GM18868 (cell line): Measurements from ENCODE around the gene ADAMTSL1.

Experiments used
- ATAC-seq: cut with Tn5 transposase; IDR thresholded peaks from one replicate; pipeline ENCODE4 v1.9.1; 2021; ENCODE audit warnings: mild to moderate bottlenecking, moderate library complexity; ENCODE audit not compliant: unreplicated experiment

The ADAMTSL1 gene

DNA sequence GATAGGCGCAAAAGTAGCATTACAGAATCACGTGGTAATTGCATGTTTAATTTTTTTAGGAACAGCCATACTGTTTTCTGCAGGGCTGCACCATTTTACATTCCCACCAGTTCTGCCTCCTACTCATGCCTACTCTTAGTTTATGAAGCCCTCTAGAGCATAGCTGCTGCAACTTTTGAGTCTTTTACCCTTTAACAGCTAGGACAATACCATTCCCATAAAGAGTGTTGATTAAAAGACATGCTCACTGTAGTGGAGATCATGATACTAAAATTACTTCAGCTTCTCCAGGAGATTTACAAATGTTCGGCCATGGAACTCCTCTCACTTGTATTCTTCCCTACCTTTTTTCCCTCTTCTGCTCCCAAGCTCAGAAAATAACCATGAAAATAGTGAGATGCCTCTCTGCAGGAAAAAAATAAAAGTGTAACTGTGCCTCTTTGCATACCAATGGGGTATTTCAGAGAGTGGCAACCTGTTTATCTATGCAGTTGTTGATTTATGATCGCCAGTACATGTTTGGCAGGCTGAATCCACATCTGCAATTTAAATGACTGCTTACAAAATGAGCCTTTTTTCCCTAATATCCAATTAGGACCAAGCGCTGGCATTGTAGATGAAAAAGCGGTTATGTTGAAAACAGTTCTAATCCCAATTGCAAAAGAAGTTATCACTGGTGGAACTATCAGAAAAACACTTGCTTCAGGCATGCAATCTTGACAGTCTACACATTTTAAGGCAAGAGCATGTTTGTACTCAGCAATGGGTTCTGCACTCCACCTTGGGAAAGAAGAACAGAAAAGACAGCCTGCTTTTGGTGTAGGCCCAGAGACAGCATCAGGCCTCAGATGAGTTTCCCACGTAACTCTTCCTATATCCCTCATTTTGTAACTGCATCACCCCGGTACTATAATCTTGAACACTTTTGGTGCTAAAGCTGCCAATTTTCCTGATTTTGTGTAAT, 131.1 kb downstream of the ADAMTSL1 start:
- no peak for ATAC-seq

DNA sequence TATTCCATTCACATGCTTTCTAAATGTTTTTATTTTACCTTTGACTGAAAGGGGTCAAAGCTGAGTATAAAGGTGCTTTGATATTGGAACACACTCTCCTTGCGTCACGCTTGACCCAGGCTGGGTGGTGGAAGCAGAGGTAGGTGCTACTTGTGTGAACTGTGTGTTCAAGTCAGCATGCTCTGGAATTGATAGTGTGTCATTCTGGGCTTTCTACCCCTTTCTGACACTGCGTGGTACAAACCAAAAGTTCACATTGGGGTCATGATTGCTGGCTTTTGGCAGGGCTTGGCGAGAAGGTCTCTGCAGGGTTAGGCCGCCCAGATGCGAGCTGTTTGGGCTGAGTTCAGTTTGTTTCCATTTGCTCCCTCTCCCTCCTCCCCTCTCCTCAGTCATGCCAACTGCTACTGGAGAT, 131.8 kb downstream of the ADAMTSL1 start:
- ATAC-seq = no peak

DNA sequence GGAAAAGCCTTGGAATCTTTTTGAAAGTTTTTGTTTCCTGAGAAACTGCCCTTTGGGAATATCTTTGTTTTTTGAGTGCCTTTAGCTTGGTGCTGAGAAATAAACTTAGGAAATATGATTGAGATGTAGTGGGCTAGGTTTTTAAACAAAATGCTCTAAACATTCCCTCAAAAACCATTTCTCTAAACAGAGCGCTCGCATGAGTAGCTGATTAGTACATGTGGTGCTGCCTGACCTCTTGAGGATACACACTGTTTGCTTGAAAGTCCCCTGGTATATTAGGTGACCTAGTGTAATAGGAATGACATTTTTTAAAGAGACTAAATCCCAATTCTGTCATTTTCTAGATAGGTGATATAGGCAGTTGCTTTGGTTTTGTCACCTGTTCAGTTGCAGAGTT, 132.3 kb downstream of the ADAMTSL1 start:
- no peak for ATAC-seq

DNA sequence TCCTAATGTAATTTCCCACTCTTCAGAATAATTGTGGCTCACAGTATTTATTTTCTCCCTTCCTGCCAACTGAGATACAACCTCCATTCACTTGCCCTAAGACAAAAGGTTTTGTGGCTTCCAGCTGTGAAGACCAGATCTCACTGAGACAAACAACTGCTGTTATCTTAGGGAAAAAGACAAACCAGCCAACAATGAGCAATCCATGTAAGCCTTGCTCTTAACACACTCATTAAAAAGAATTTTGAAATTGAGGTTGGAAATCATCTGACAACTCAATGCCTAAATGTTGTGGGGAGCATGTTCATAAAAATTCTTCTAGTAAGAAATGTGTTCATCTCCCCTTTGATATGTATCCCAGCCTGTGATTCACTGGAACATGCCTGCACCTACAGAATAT, 132.9 kb downstream of the ADAMTSL1 start:
- ATAC-seq = no peak

DNA sequence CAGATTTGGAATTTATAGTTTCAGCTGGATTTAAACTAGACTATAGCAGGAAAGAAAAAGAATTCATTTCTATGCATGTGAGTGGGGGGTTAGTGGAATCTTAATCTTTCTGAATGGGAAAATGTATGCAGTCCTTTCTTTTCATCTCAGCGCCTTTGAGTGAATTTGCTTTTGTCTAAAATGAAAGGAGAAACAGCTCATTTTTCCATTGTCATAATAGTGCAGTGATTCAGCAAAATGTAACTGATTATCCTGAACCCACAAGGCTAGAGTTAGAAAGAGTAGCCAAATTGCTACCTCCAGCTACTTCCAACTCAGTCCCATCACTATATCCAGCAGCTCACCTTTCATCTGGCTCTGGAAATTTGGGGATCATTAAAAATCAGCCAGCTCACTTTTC, 134.4 kb downstream of the ADAMTSL1 start:
- ATAC-seq = no peak

DNA sequence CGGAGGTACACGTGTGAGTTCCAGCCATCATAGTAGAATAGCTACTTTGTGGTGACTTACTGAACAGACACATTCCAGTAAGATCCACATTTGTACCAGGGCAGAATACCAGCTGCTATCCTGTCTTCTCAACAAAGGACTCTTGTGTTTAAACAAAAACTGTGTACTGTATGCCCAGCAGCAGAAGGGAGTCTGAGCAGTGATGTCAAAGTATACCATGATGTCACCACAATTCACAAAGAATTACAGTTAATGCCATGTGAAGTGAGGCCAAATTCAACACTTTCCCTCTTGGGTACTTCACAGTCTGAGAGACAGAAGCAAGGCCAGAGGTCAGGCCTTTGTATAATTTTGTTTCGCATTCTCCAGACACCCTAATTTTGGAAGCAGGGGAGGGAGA, 137.0 kb downstream of the ADAMTSL1 start:
- no peak for ATAC-seq

DNA sequence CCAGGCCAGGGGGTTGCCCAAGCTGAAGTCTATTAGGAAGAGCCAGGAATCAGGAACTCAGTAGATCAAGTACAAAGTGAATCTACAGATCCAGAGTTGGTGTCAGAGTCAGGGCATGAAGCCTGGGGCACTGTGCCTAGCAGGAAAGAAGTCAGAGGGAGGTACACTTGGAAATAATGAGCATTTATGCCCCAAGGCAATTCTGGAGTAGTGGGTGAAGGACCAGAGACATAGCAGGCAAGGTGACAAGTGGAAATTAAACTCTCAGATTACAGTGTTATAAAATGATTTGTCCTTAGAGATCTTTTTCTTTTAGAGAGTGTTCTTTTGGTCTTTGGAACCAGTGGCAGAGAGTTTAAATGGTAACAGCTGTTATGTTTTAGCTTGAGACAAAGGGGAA, 138.0 kb downstream of the ADAMTSL1 start:
- ATAC-seq = no peak

DNA sequence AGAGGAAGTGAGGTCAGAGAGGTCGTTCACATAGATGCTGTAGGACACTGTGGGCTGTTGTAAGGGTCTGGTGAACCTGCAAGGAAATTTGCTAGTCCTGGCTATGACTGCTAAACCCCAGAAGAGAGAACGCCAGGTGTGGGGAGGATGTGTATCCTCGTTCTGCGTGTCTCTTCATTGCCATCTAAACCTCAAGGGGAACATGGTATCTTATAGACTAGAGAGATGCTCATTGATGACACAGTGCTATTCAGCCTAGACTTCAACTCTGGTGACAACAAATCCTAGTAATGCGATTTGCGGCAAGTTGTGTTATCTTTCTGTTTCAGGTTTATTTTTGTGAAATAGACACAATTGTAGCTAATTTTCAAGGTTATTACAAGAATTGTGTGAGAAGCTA, 140.2 kb downstream of the ADAMTSL1 start:
- no peak for ATAC-seq

DNA sequence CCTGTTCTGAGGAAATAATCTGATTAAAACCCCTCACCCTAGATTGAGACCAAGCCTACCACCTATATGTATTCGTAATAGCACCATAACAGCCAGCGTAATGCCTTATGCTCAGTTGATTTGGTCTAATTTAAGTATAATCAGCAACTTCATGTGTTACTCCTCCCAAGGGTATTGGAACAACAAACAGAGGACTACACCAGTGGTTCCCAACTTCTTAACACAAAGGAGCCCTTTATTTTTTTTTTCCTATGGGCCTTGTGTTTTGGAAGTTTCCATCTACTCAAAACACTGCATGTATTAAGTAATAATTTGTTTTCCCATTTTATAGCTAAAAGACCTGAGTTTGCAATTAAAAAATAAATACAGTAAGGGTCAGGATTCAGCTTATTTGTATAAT, 140.7 kb downstream of the ADAMTSL1 start:
- no peak for ATAC-seq

DNA sequence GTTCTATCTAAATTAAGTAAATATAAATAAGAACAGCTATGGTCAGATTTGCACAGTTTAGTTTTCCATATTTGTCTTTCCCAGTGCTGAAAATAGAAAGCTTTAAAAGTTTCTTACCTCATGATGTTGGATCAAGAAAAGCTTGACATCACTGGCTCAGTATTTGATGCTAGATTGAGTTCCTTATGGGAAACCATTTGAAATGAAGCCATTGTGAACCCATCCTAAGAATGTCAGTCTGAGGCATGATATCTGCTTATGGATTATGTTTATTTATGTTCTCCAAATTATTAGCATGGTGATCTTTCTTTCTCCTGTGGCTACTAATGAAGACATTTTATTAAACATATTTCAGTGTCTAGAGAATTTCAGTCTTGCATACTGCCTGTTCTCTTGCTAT, 143.0 kb downstream of the ADAMTSL1 start:
- no peak for ATAC-seq

DNA sequence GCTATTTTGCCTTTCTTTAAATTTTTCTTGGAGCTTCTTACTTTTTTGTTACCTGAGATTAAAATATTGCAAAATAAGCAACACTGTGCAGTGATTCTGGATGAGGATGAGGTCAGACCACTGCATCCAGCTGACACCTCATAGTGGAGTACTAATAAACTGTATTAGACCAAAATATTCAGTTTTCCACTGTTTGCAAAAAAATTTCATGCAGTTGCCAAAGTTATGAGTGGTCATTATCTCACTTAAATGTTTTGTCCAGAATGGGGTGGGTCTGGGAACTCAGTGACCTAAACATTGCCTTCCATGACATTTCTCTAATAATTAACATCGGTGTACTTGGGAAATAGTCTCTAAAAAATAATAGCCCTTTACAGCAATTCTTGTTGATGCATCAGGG, 143.8 kb downstream of the ADAMTSL1 start:
- ATAC-seq = no peak

DNA sequence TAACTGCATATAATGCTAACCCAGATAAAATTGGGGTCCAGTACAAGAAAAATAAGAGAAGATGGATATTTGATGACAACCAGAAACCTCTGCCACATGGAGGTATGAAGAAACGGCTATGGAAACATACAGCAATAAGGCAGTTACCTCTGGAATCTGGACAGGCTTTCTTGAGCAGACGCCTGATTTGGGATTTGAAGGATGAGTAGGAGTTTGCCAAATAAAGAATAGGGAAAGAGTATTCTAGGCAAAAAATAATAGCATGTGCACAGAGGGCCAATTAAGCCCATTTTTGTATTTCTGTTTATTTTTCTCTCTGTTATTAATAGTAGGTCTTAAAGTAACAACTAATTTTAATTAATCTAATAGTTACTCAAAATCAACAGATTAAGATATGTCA, 144.9 kb downstream of the ADAMTSL1 start:
- ATAC-seq = no peak

DNA sequence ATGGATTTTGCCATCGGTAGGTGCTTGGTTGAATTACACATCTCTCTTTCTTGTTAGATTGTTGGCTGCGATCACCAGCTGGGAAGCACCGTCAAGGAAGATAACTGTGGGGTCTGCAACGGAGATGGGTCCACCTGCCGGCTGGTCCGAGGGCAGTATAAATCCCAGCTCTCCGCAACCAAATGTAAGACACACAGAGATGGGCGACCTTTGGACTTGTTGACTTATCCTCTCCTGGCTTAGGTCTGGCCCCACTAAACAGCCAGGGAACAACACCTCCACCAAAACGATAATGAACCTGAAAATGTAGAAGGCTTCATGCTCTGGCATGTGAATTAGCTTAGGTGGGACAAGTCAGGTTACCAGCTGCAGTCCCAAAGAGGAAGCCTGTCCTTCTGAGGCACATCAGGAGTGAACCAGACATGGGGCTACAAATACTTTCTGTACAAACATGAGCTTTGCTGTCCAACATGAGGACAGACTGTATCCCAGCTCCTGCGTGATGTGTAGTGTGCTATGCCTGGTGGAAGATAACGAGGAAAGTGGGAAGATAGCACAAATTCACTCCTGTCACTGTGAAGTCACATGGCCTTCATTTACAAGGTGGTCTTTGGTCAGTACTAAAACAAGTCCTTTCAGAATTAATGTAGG, 148.4 kb downstream of the ADAMTSL1 start:
- ATAC-seq = no peak

DNA sequence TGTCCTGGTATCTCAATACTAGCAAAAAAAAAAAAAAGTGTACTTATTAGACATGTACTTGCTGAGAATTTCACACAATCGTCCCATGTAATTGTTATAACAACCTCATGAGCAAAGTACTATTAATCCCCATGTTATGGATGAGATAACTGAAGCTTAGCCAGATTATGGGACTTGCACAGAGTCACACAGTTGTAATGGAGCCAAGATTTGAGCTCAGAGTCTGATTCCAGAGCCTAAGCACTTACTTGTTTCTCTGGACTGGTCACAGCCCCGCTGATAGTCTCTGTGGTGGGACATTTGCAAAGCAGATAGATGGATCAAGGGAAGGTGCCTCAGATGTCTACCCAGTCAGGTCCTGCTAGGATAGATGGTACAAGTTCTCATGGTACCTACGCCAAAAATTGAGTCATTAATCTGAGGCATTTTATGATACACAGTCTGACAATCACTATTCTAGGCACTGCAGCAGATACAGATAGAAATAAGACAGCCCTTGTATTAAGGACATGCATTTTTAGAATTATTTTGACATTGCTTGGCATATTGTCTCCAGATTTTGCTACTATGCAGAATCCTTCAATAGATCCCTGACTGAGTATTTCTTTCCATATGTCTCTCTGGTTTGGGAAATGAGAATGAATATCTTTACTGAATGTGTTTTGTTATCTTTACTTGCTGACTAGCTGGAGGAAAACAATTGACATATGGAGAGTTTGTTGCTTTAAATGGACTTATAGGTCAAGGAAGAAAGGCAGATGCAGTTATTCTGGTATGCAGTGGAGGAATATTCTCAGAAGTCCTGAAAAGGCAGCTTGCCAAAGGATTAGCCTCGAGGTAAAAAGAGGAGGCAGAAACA, 149.5 kb downstream of the ADAMTSL1 start:
- no peak for ATAC-seq

DNA sequence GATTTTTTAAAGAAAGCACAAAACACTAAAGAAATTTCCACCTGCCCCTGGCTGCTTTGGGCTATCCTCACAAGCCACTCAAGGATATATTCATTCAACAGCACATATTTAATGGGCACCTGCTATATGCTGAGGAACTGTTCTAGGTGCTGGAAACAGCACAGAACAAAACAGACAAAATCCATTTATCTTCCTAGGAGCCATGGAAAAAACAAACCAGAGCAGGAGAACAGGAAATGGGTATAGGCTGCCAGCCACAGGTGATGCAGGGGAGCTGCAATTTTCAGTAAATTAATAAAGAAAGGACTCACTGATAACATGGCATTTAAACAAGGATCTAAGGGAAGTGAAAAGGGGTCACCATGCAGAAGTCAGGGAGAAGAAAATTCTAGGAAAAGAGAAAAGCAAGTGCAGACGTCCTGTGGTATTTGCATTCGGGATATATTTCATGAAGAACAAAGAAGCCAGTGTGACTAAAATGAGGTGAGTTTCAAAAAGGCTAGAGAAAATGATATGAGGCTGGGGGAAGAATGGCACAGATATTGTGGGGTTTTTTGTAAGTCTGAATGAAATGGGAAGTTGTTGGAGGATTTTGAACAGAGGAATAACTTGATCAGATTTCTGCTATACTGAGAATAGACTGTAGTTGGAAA, 152.2 kb downstream of the ADAMTSL1 start:
- no peak for ATAC-seq

DNA sequence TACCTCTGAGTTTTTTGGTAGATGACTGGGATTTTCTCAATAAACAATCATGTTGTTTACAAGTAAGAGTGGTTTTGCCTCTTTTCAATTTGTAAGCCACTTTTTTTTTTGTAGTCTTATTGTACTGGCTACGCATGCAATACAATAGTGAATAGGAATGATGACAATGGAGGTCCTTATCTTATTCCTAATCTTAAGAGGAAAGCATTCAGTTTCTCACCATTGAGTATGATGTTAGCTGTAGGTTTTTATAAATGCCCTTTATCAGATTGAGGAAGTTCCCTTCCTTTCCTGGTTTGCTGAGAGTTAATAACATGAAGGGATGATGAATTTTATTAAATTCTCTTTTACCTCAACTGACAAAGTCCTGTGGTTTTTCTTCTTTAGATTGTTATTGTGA, 155.2 kb downstream of the ADAMTSL1 start:
- ATAC-seq = no peak

DNA sequence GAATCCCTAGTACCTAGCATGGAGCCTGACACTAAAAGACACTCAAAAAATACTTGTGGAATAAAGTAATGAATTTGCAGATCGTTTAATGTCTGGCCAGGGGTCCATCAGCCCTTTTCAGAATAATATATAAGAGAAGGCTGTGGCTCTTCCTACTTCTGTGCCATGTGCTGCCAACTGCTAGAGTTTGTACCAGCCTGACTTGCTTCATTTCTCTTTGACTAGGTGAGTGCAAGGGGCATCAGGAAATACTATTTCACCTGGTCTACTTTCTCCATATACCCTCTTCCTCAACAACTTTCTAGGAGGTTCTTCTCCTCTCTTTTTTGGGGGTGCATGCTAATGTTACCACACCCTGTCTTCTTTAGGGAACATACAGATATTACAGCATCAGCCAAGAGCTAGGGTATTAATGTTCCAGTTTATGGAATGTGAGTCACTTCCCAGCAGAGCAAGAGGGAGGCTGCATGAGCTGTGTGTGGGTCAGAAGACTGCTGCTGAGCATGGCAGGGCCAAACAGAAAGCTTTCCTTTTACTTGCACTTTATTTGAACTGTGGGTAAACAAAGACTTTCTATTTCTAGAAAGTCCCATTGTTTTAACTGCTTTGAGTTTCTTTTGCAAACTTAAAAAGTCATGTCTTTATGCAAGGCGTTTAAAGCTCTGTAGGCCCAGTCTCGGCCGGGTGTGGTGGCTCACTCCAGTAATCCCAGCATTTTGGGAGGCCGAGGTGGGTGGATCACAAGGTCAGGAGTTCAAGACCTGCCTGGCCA, 158.9 kb downstream of the ADAMTSL1 start:
- ATAC-seq = peak; percentile 64

DNA sequence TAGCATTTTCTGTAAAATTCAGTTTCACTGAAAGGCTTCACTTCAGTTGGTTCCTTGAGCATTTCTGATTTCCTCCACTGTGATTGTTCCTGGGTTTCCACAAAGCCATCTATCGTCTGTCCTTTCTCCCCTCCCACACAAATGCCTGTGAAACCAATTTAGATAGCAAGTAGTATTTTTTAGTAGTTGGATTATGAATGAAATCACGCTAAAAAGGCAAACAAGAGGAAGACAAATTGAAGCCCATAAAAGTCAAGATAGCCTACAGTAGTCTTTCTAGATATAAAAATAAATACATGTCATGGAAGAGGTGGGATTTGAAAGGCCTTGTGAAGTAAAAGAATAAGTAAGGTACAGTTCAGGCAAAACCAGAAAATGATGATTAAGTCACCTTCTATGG, 162.8 kb downstream of the ADAMTSL1 start:
- ATAC-seq = no peak

DNA sequence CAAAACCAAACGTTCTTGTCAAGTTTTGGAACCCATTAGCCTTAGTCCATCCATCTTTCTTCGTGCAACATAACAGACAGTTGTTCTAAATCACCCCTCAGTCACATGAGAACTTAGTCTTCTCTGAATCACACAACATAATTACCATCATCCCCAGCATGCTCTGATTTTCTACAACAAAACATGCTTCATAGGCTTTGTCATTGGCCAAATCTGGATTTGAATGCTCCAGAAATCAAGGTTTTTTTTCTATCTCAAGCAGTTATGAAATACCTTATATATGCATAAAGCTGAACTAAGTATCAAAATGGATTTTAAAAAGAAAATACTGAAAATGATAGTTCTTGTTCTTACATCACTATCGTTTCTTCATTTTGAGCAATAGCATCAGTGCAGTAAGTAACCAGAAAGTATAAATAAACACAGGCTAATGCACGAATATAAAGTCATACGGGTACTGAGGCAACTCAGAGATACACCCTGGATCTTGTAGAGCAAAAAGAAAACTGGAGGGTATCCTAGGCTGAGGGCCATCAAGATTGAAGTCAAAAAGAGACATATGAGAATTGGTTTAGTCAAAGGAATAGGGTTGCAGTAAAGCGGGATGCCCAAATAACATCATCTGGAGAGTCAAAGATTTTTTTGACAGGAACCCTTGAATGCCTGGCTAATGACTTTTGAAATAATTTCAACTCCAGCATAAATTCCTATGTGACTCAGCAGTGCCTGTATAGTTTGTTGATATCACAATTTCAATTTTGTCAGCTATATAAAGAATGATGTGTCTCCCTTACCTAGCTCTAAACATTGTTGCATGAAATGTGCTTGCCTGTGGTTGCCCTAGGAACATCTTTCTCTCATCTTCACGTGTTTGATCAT, 164.7 kb downstream of the ADAMTSL1 start:
- ATAC-seq = no peak
